Cardiac fibroblast (primary cell): ENCODE results near the gene FHL1.
A peak's percentile ranks its signal among the peaks of the same experiment; 100 is the strongest.

ENCODE experiments used
- DNase-seq, 2 donors: peaks; one replicate each; pipeline versions ENCODE4 v3.0.0 to v3.0.0-alpha.2; 2010; ENCODE audit warnings: low read depth in 2 of 2
- H3K4me3 ChIP-seq, 2 donors: replicated peaks in 1 of 2; 1 replicate in 1 of 2; 2 replicates in 1 of 2; pipeline ENCODE4 v1.5.1; 2011; ENCODE audit warnings: low read depth in 2 of 2, low read length in 2 of 2, mild to moderate bottlenecking in 2 of 2, moderate library complexity in 1 of 2
- TF ChIP-seq, protein P1 (sequence below): IDR thresholded peaks from one replicate; pipeline ENCODE4 v1.5.1; 2011; ENCODE audit warnings: low read depth, mild to moderate bottlenecking, low read length, inconsistent platforms

Gene FHL1

GRCh38 chrX:136203438-136203837, 56.1 kb downstream of the FHL1 start:
- no peak overlapping the region for H3K4me3 ChIP-seq
- TF ChIP-seq, protein P1, sequence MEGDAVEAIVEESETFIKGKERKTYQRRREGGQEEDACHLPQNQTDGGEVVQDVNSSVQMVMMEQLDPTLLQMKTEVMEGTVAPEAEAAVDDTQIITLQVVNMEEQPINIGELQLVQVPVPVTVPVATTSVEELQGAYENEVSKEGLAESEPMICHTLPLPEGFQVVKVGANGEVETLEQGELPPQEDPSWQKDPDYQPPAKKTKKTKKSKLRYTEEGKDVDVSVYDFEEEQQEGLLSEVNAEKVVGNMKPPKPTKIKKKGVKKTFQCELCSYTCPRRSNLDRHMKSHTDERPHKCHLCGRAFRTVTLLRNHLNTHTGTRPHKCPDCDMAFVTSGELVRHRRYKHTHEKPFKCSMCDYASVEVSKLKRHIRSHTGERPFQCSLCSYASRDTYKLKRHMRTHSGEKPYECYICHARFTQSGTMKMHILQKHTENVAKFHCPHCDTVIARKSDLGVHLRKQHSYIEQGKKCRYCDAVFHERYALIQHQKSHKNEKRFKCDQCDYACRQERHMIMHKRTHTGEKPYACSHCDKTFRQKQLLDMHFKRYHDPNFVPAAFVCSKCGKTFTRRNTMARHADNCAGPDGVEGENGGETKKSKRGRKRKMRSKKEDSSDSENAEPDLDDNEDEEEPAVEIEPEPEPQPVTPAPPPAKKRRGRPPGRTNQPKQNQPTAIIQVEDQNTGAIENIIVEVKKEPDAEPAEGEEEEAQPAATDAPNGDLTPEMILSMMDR, result no peak
- no peak for DNase-seq

DNA sequence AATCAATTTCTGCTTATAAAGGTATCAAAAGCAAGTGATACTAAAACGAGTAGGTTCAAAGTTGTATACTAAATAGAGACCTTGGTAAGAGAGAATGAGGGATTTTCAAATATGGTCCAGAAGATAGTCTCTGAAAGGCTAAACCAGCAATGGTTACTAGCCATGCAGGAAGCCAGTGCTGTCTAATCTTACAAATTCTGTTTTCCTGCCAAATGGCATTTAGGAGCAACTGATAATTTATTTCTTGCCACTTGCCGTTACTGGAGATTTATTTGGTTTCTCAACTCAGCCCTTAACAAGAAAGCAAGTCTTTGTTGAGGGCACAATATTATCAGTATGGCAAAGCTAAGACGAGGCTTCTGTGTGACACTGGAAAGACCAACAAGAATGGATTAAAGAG, 56.6 kb downstream of the FHL1 start:
- TF ChIP-seq, protein P1, result no peak
- no peak for DNase-seq
- H3K4me3 ChIP-seq, result no peak overlapping the region

- peak; percentile 80 to 85 for DNase-seq
- no peak overlapping the region for H3K4me3 ChIP-seq
- TF ChIP-seq, protein P1, result no peak
Measured at GRCh38 chrX:136204571-136204970, 57.2 kb downstream of the FHL1 start.

- no peak for DNase-seq
- TF ChIP-seq, protein P1, result no peak
- no peak overlapping the region for H3K4me3 ChIP-seq
Measured at GRCh38 chrX:136205882-136206380, 58.6 kb downstream of the FHL1 start.

DNA sequence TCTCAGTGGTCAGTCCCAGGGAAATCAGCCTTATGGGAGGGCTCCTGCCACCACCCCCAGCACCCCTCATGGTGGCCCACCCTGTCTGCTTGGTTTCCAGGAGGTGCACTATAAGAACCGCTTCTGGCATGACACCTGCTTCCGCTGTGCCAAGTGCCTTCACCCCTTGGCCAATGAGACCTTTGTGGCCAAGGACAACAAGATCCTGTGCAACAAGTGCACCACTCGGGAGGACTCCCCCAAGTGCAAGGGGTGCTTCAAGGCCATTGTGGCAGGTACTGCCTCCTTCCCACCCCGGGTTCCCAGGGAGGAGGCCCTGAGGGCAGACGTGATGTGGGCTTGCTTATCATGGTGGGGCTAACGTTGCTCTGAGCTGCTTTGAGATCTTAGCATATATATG, 59.6 kb downstream of the FHL1 start:
- TF ChIP-seq, protein P1, result no peak
- no peak for DNase-seq
- H3K4me3 ChIP-seq, result no peak overlapping the region

DNA sequence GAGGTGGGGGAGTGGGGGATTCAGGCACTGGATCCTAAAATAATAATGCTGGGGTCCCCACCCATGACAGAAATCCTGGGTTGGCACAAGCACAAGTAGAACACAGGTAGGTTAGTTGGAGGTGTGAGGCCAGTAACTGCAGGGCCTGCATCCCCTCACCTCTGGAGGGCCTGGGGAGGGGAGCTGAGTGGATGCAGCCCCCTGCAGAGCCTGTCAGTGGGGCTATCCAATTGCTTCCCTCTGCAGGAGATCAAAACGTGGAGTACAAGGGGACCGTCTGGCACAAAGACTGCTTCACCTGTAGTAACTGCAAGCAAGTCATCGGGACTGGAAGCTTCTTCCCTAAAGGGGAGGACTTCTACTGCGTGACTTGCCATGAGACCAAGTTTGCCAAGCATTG, 60.2 kb downstream of the FHL1 start:
- TF ChIP-seq, protein P1, result no peak
- H3K4me3 ChIP-seq, result no peak overlapping the region

More for the DNA sequence above, 60.2 kb downstream of the FHL1 start:
- DNase-seq, result no peak
